Measurements from ENCODE around the gene CD300LG.

The CD300LG gene

GRCh38 chr17:43822570-43823190 is 24.3 kb upstream of the CD300LG start (continued):
- TF ChIP-seq CREB5 (CRISPR knock-in tag; IDR thresholded peaks at IDR 0.05; ENCODE audit: low read depth) (no peak), ISL1 (CRISPR knock-in tag; IDR thresholded peaks at IDR 0.05) (no peak), POU6F1 (CRISPR knock-in tag; IDR thresholded peaks at IDR 0.05; ENCODE audit: borderline replicate concordance, low read depth) (no peak)

- TF ChIP-seq ZNF565 (CRISPR knock-in tag; conservative IDR thresholded peaks at IDR 0.05; ENCODE audit: low read depth): no peak
- TF ChIP-seq ZFP3 (CRISPR knock-in tag; IDR thresholded peaks at IDR 0.05): no peak
- no peak for TF ChIP-seq CSDC2 (CRISPR knock-in tag; IDR thresholded peaks at IDR 0.05)
- TF ChIP-seq SNAI2 (CRISPR knock-in tag; IDR thresholded peaks at IDR 0.05): no peak
- no peak for TF ChIP-seq BACH2 (CRISPR knock-in tag; IDR thresholded peaks at IDR 0.05; ENCODE audit: borderline replicate concordance)
- no peak for TF ChIP-seq PATZ1 (CRISPR knock-in tag; IDR thresholded peaks at IDR 0.05; ENCODE audit: borderline replicate concordance)
- TF ChIP-seq ZFP30 (CRISPR knock-in tag; IDR thresholded peaks at IDR 0.05): no peak
- TF ChIP-seq PPARA (CRISPR knock-in tag; IDR thresholded peaks at IDR 0.05; ENCODE audit: borderline replicate concordance): no peak
- TF ChIP-seq ZC3H10 (CRISPR knock-in tag; IDR thresholded peaks at IDR 0.05): no peak
- TF ChIP-seq GLIS3 (CRISPR knock-in tag; IDR thresholded peaks at IDR 0.05): no peak
- no peak for TF ChIP-seq TSHZ2 (CRISPR knock-in tag; IDR thresholded peaks at IDR 0.05)
- TF ChIP-seq RARB (CRISPR knock-in tag; IDR thresholded peaks at IDR 0.05): no peak
- ATAC-seq: no peak
Observed at GRCh38 chr17:43823350-43824084, 23.5 kb upstream of the CD300LG start.

GRCh38 chr17:43825567-43825966 is 21.4 kb upstream of the CD300LG start:
- TF ChIP-seq ARNTL (CRISPR knock-in tag; IDR thresholded peaks at IDR 0.05; ENCODE audit: borderline replicate concordance, low read depth): no peak
- TF ChIP-seq ESRRG (CRISPR knock-in tag; IDR thresholded peaks at IDR 0.05): no peak
- TF ChIP-seq ZNF8 (CRISPR knock-in tag; IDR thresholded peaks at IDR 0.05): no peak
- no peak for TF ChIP-seq CSRNP3 (CRISPR knock-in tag; IDR thresholded peaks at IDR 0.05)
- no peak for TF ChIP-seq ZNF565 (CRISPR knock-in tag; conservative IDR thresholded peaks at IDR 0.05; ENCODE audit: low read depth)
- no peak for TF ChIP-seq RARB (CRISPR knock-in tag; IDR thresholded peaks at IDR 0.05)
- ATAC-seq: no peak

Data from SK-N-SH treated with all-trans-retinoic acid at 6 μM for 48 hours (cell line).